Subcutaneous abdominal adipose tissue (tissue), 5 donors: Measurements from ENCODE around the gene IL1RAPL1.

ENCODE experiments used
- H3K27ac ChIP-seq: one replicate; pipeline ENCODE4 v1.7.0; 2013; ENCODE audit warnings: low read depth, mild to moderate bottlenecking, inconsistent platforms, low read length, moderate library complexity
- H3K27me3 ChIP-seq, 5 donors: one replicate each; pipeline ENCODE4 v1.7.0; 2013; ENCODE audit warnings: low read length in 5 of 5, inconsistent platforms in 1 of 5; ENCODE audit not compliant: control insufficient read depth in 5 of 5, insufficient read depth in 4 of 5
- H3K36me3 ChIP-seq, 5 donors: one replicate each; pipeline ENCODE4 v1.7.0; 2013; ENCODE audit warnings: low read length in 5 of 5; ENCODE audit not compliant: control insufficient read depth in 5 of 5, insufficient read depth in 5 of 5
- H3K4me1 ChIP-seq, 5 donors: one replicate each; pipeline ENCODE4 v1.7.0; 2013; ENCODE audit warnings: low read length in 5 of 5, mild to moderate bottlenecking in 3 of 5, moderate library complexity in 1 of 5; ENCODE audit not compliant: control insufficient read depth in 5 of 5, insufficient read depth in 5 of 5
- H3K4me3 ChIP-seq, 5 donors: one replicate each; pipeline ENCODE4 v1.7.0; 2013; ENCODE audit warnings: low read length in 5 of 5, low read depth in 1 of 5
- H3K9ac ChIP-seq, 5 donors: one replicate each; pipeline ENCODE4 v1.7.0; 2013; ENCODE audit warnings: low read length in 5 of 5, mild to moderate bottlenecking in 4 of 5, moderate library complexity in 3 of 5
- H3K9me3 ChIP-seq, 5 donors: one replicate each; pipeline ENCODE4 v1.7.0; 2013; ENCODE audit warnings: low read length in 5 of 5; ENCODE audit not compliant: control insufficient read depth in 5 of 5
- donor health status: healthy.
- donor health status: healthy.
- donor health status: healthy.
- donor health status: healthy.
- donor health status: healthy.

The IL1RAPL1 gene

DNA sequence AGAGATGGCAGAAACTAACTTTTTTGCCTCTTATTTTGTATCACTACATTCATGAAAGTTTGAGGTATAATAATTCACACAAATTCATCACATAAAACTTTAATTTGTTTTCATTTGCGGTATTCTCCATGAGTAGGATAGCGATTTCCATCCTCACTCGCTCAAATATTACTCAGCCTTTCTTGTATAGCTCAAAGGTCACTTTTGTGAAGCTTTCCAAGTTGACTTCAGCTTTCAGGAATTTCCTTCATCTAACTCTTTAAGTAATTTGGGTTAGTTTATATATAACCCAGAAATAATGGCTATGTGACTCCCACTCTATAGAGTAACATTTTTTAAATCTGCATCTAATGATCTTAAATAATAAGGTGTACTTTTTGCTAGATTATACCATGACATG, 314.4 kb downstream of the IL1RAPL1 start:
- no peak overlapping the region for H3K27ac ChIP-seq
- no peak overlapping the region for H3K4me3 ChIP-seq
- peaks cover 0 to 3% (median 0%) of the 10 kb centered on the region in 5 donors for H3K27me3 ChIP-seq
- H3K36me3 ChIP-seq: no peaks in the 10 kb centered on the region
- no peak overlapping the region for H3K9ac ChIP-seq
- H3K4me1 ChIP-seq: no peaks in the 10 kb centered on the region
- no peaks in the 10 kb centered on the region for H3K9me3 ChIP-seq

DNA sequence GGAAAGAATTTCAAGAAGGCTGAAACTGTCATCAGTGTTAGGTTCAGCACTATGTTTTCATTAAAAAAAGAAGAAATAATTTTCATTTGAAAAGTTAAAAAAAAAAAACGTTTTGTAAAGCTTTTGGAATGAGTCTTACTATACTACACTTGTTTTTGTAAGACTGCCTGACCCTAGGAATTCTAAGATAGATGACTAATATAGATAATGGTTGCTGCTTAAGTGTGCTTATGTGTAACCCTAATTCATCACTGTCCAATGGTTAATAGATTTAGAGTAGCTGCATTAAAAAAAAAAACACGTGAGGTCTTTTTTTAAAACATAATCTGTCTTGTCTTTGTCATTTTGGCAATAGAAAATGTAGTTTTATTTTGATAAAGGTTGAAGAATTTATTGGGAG, 323.2 kb downstream of the IL1RAPL1 start:
- Histone ChIP-seq H3K4me3 (no peak overlapping the region), H3K9me3 (no peaks in the 10 kb centered on the region), H3K27me3 (no peaks in the 10 kb centered on the region)

DNA sequence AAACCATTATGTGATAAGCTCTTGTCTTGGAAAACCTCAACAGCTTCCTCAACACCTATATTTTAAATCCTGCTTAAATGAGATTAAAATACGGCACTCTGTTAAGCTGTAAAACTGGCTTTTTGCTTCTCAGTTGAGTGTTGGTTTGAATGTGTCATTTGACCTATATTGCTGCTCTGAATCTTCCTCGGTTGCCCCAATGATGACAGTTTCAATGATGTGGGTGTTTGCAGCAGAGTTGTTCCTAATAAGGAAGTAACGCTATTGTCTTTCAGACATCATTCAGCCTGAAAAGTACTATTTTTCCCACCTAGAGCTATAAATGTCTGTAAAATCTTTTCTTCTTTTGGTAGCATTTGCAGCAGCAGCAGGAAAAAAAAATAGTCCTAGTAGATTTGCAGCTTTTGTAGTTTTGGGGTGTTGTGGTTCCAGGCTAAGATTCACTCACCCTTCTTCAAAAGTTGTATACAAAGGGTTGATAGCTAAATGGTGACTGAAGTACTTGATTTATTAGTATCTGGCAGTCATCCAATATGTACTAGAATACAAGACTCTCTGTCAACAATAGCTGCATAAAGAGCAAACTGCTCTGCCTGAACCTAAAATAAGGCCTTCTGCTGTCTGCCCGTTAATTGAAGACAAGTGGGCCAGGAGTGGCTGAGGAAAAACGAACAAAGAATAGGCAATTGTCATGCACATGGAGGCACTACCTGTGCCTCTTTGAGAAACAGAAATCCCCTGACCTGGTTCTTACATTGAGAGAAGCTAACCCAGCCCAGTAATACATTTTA, 333.1 kb downstream of the IL1RAPL1 start:
- Histone ChIP-seq H3K27me3 (peaks cover 0 to 3% (median 0%) of the 10 kb centered on the region in 5 donors), H3K36me3 (no peaks in the 10 kb centered on the region), H3K27ac (no peak overlapping the region), H3K9ac (no peak overlapping the region), H3K9me3 (no peaks in the 10 kb centered on the region), H3K4me3 (no peak overlapping the region), H3K4me1 (no peaks in the 10 kb centered on the region)

More for the DNA sequence above, 323.2 kb downstream of the IL1RAPL1 start:
- no peaks in the 10 kb centered on the region for H3K36me3 ChIP-seq
- no peak overlapping the region for H3K9ac ChIP-seq
- no peaks in the 10 kb centered on the region for H3K4me1 ChIP-seq
- no peak overlapping the region for H3K27ac ChIP-seq

DNA sequence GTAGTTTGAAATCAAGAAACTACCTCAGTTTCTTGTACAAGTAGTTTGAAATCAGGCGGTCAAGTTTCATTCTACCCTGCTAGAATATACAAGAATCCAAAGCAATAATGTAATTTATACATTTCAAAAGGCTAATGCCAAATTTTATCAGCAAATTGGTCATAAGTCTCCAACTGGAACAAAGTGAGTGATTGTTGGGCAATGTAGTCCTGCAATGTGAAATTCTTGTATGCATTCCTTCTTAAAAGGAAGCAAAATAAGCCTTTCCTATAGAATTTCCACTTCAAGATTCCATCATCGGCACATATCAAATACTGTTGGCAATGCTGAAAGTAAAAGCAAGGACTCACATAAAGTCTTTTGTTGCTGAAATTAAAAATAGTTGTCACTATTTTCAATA, 334.9 kb downstream of the IL1RAPL1 start:
- Histone ChIP-seq H3K36me3 (no peaks in the 10 kb centered on the region), H3K27me3 (no peaks in the 10 kb centered on the region), H3K4me3 (no peak overlapping the region), H3K9ac (no peak overlapping the region), H3K4me1 (no peaks in the 10 kb centered on the region), H3K9me3 (no peaks in the 10 kb centered on the region), H3K27ac (no peak overlapping the region)

DNA sequence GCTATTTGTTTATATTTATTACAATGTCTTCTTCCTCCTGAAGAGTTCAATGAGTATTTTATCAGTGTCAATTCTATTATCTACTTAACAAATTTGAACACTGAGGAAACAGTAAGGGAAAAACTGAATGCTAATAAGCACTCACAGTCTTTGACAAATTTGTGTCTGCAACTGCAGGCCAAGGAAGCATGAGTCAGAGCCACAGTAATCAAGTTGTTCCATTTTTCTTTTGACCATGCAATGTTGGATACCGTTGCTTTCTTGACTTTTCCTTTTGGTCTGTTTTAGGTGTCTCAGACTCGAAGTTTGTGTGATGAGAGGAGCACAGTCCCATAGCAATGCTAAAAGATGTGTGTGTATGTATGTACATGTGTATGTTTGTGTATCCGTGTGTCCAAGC, 359.6 kb downstream of the IL1RAPL1 start:
- H3K27ac ChIP-seq: no peak overlapping the region
- no peaks in the 10 kb centered on the region for H3K36me3 ChIP-seq
- no peaks in the 10 kb centered on the region for H3K27me3 ChIP-seq
- H3K9ac ChIP-seq: no peak overlapping the region
- H3K4me3 ChIP-seq: no peak overlapping the region
- no peaks in the 10 kb centered on the region for H3K4me1 ChIP-seq
- peaks cover 0 to 4% (median 0%) of the 10 kb centered on the region in 5 donors for H3K9me3 ChIP-seq

DNA sequence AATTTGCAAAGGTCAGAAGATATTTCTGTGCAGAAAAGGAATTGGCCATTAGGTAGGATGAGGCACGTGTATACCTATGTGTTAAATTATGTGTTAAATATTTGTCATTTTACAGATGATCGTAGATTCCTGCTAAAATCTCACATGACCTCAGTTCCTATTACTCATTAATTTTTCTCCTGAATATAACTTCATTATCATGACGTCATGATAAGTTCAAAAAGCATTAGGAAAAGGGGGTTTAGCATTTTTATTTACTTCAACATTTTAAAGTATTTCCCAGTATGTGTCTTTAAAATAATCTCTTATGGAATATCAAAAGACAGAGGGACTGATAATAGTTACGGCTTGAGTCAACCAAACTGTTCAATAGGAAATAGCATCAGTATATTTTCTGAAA, 372.8 kb downstream of the IL1RAPL1 start:
- H3K36me3 ChIP-seq: no peaks in the 10 kb centered on the region
- no peak overlapping the region for H3K4me3 ChIP-seq
- H3K27ac ChIP-seq: no peak overlapping the region
- H3K9me3 ChIP-seq: no peaks in the 10 kb centered on the region
- no peak overlapping the region for H3K9ac ChIP-seq
- no peaks in the 10 kb centered on the region for H3K27me3 ChIP-seq
- no peaks in the 10 kb centered on the region for H3K4me1 ChIP-seq

DNA sequence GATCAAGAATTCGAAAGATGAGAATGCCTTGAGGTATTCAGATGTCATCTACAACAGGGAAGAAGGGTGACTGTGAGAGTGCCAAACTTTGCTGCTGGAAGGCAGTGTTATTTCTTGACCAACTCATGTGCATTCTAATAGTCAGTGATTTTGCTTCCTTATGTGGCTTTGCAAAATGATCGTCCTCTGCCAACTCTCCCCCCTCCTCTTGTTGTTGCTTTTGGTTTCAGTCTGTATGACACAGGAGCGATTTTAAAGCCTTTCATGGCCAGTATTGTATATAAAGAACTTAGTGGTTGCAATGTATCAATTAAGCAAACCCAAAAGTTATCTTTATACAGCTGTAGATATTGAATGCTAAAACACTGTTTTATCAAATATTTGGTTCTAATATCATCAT, 379.1 kb downstream of the IL1RAPL1 start:
- no peak overlapping the region for H3K27ac ChIP-seq
- no peaks in the 10 kb centered on the region for H3K27me3 ChIP-seq
- no peaks in the 10 kb centered on the region for H3K9me3 ChIP-seq
- H3K9ac ChIP-seq: no peak overlapping the region
- H3K4me1 ChIP-seq: no peaks in the 10 kb centered on the region
- no peaks in the 10 kb centered on the region for H3K36me3 ChIP-seq
- H3K4me3 ChIP-seq: no peak overlapping the region

DNA sequence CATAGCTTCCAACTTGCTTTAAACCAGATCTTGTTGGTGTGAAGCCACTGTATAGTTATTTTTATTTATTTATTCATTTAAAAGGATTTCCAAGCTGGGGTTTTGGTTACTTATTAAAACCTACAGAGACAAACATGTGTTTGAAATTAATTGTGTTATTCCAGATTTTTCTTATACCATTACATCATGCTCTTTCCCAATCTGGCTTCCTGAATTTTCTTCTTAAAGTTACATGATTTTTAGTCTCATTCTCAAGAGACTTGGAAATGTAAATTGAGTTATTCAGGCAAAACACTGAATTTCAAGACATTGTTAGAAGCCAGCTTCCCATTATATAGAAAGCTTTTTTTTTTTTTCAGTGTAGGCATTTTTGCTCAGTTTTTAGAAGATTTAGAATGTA, 381.9 kb downstream of the IL1RAPL1 start:
- no peaks in the 10 kb centered on the region for H3K36me3 ChIP-seq
- H3K4me1 ChIP-seq: no peaks in the 10 kb centered on the region
- H3K9me3 ChIP-seq: peaks cover 0 to 2% (median 0%) of the 10 kb centered on the region in 5 donors
- no peak overlapping the region for H3K4me3 ChIP-seq
- no peak overlapping the region for H3K9ac ChIP-seq
- H3K27ac ChIP-seq: no peak overlapping the region
- H3K27me3 ChIP-seq: no peaks in the 10 kb centered on the region

DNA sequence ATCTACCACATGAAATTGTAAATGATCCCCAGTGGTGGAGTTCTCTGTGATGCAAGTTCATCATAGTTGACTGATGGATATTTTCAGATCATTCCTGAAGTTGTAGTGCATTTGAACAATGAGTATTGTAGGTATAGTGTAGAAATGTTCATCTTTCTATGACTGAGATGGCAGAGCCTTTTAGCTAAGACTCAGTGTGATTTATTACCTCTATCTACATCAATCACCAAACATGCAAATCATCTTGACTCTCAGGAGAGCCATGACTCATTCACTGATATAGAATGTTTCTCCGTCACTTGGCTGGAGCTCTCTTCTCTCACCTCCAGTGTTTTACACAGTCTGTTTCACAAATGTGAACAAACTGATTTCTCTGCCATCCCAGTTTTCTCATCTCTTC, 392.6 kb downstream of the IL1RAPL1 start:
- Histone ChIP-seq H3K9ac (no peak overlapping the region), H3K36me3 (no peaks in the 10 kb centered on the region)

DNA sequence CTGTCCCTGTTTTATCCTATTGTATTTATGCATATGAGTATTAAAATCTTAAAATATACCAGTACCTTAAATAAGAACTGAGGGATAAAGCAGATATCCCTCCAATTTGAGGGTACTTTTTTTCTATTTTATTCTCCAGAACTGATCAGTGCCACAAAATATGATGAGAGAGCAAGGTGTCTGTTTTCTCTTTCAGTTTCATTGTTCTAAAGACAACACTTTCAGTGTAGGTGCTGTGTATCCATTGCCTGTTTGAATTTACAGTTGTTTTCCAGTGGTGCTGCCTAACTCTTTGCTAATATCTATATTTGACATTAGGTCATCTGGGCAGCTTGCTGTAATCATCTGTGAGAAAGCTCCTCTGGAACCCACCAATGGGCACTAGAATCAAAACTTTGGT, 394.7 kb downstream of the IL1RAPL1 start:
- Histone ChIP-seq H3K27me3 (no peaks in the 10 kb centered on the region), H3K4me3 (no peak overlapping the region), H3K9me3 (no peaks in the 10 kb centered on the region), H3K27ac (no peak overlapping the region), H3K9ac (no peak overlapping the region), H3K36me3 (no peaks in the 10 kb centered on the region), H3K4me1 (no peaks in the 10 kb centered on the region)

More for the DNA sequence above, 392.6 kb downstream of the IL1RAPL1 start:
- H3K4me3 ChIP-seq: no peak overlapping the region
- H3K4me1 ChIP-seq: no peaks in the 10 kb centered on the region
- no peaks in the 10 kb centered on the region for H3K9me3 ChIP-seq
- H3K27ac ChIP-seq: no peak overlapping the region
- H3K27me3 ChIP-seq: no peaks in the 10 kb centered on the region
